Lower lobe of right lung (tissue), 2 donors: ENCODE results near the gene AGMO. TPM values are rescaled to one million over a fixed set of nuclear protein-coding genes. Genes with fewer than 3 reads are reported as not detected.

Experiments
- ATAC-seq, 2 donors: fragments of 200-7000 bp; cut with Tn5 transposase; one replicate each; pipeline ENCODE4 v1.9.1; 2020 to 2022; ENCODE audit warnings: mild to moderate bottlenecking in 2 of 2, moderate library complexity in 2 of 2
- DNase-seq: peaks from one replicate; pipeline ENCODE4 v3.0.0-alpha.2; 2020
- H3K27ac ChIP-seq: fragments of 200-600 bp; one replicate; pipeline ENCODE4 v1.8.0; 2022
- H3K27me3 ChIP-seq: fragments of 200-600 bp; one replicate; pipeline ENCODE4 v1.8.0; 2022; ENCODE audit warnings: low read depth
- H3K36me3 ChIP-seq: fragments of 200-600 bp; one replicate; pipeline ENCODE4 v1.8.0; 2022; ENCODE audit warnings: mild to moderate bottlenecking
- H3K4me1 ChIP-seq: fragments of 200-600 bp; one replicate; pipeline ENCODE4 v1.8.0; 2022
- H3K4me3 ChIP-seq: fragments of 200-600 bp; one replicate; pipeline ENCODE4 v1.8.0; 2022; ENCODE audit warnings: mild to moderate bottlenecking
- H3K9me3 ChIP-seq: fragments of 200-600 bp; one replicate; pipeline ENCODE4 v1.8.0; 2022
- CTCF ChIP-seq: fragments of 200-600 bp; IDR thresholded peaks from one replicate; pipeline ENCODE4 v1.8.0; 2022; ENCODE audit warnings: antibody characterized with exemption, mild to moderate bottlenecking
- intact Hi-C: fragments of 100-400 bp; cut with DNase I; formaldehyde crosslinking; loops from one replicate; pipeline ENCODE4 v1.11.0; 2022
- total RNA-seq: library from RNA; stranded (reverse); fragmentation: NEBNext Ultra II Directional; extraction: Animal tissue kit (Norgen Biotek cat#: 25700); gene quantifications from one replicate; pipeline ENCODE4 v1.2.1, GENCODE V29; 2021
- donor health status: DM: no; HTN: yes; CAD: no; lungs with severe emphysema.

The AGMO gene
- total RNA-seq, 1 donor from 2014 or later = not detected

GRCh38 chr7:15367897-15368296, 193.9 kb downstream of the AGMO start:
- Histone ChIP-seq H3K36me3 (no peaks in the 10 kb centered on the region), H3K9me3 (no peaks in the 10 kb centered on the region), H3K27me3 (no peaks in the 10 kb centered on the region), H3K4me3 (no peak overlapping the region), H3K27ac (no peak overlapping the region), H3K4me1 (no peaks in the 10 kb centered on the region)
- DNase-seq (no peak), ATAC-seq (no peak)
- TF ChIP-seq CTCF = no peak
- intact Hi-C loops = no loop called here

GRCh38 chr7:15358112-15358511, 203.7 kb downstream of the AGMO start:
- Histone ChIP-seq H3K4me3 (no peak overlapping the region), H3K9me3 (no peaks in the 10 kb centered on the region), H3K27ac (no peak overlapping the region), H3K4me1 (no peaks in the 10 kb centered on the region), H3K36me3 (no peaks in the 10 kb centered on the region), H3K27me3 (no peaks in the 10 kb centered on the region)
- TF ChIP-seq CTCF = no peak
- DNase-seq = no peak
- intact Hi-C loops = no loop called here
- ATAC-seq = no peak

GRCh38 chr7:15352421-15353206, 209.2 kb downstream of the AGMO start:
- H3K4me3 ChIP-seq = no peak overlapping the region
- ATAC-seq (no peak), DNase-seq (no peak)
- intact Hi-C loops = no loop called here
- TF ChIP-seq CTCF = no peak
- no peaks in the 10 kb centered on the region for H3K9me3 ChIP-seq
- no peak overlapping the region for H3K27ac ChIP-seq
- no peaks in the 10 kb centered on the region for H3K36me3 ChIP-seq
- H3K4me1 ChIP-seq = no peaks in the 10 kb centered on the region
- no peaks in the 10 kb centered on the region for H3K27me3 ChIP-seq

GRCh38 chr7:15345216-15345615, 216.6 kb downstream of the AGMO start:
- Histone ChIP-seq H3K27me3 (no peaks in the 10 kb centered on the region), H3K4me3 (no peak overlapping the region), H3K27ac (no peak overlapping the region), H3K36me3 (no peaks in the 10 kb centered on the region), H3K9me3 (no peaks in the 10 kb centered on the region), H3K4me1 (no peaks in the 10 kb centered on the region)
- DNase-seq = no peak
- intact Hi-C loops = no loop called here
- no peak for ATAC-seq
- no peak for TF ChIP-seq CTCF

- H3K9me3 ChIP-seq = no peaks in the 10 kb centered on the region
- H3K4me3 ChIP-seq = no peak overlapping the region
- H3K27me3 ChIP-seq = no peaks in the 10 kb centered on the region
- H3K36me3 ChIP-seq = no peaks in the 10 kb centered on the region
- H3K27ac ChIP-seq = no peak overlapping the region
- no peak for DNase-seq
- ATAC-seq = no peak
- intact Hi-C loops = no loop called here
- H3K4me1 ChIP-seq = no peaks in the 10 kb centered on the region
- no peak for TF ChIP-seq CTCF
Observed at GRCh38 chr7:15341817-15342216, 220.0 kb downstream of the AGMO start.
